NCI-H2196 treated with DMSO at 0.1 percent for 48 hours (cell line): ENCODE measurements around the gene SCGB1D2.
"Not testable (repeated sequence)": the region's sequence is repeated elsewhere in the genome, so short reads cannot be mapped to it uniquely, and the experiment has no call there.

ENCODE experiments used
- DNase-seq: peaks from one replicate; lab custom pipeline; 2025; ENCODE audit not compliant: unreplicated experiment; lab: John Stamatoyannopoulos, UW

SCGB1D2 gene, protein sequence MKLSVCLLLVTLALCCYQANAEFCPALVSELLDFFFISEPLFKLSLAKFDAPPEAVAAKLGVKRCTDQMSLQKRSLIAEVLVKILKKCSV

DNA sequence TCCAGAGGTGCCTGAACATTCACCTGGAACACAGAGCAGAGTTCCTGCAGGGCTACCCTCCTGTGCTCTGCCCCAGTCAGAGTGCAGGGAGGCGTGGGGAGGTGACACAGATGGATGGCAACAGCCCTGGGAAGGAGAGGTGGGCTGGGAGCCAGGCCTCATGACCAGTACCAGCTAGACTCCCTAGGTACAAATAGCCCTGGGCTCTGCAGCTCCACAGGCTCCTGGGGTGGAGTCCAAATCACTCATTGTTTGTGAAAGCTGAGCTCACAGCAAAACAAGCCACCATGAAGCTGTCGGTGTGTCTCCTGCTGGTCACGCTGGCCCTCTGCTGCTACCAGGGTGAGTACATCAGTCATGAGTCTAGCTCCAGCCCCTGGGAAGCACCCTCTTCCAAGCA is at the start of gene SCGB1D2:
Gene SCGB1D2, plus strand, starts transcription at position 219 of the 400 bp plus-strand sequence. Its CDS starts 69 bp downstream, at position 288.
- DNase-seq: peak; percentile 86

DNA sequence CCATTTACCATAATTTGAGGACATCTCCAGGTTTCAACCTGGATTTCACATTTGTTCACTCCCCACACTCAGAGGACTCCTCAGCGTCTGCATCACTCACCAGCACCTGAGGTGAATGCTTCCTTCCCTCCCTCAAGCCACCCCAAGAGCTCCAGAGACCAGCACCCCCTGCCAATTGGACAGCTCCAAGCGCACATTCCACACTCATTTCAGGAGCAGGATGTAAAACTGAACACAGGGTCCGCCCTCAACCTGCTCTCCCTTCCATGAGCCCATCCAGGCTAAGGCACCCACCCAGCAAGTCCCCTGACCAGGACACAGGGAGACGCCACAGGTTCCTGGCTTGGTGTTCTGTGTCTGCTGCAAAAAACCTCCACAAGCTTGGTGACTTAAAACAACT is 48.1 kb upstream of the SCGB1D2 start:
- DNase-seq: no peak

DNA sequence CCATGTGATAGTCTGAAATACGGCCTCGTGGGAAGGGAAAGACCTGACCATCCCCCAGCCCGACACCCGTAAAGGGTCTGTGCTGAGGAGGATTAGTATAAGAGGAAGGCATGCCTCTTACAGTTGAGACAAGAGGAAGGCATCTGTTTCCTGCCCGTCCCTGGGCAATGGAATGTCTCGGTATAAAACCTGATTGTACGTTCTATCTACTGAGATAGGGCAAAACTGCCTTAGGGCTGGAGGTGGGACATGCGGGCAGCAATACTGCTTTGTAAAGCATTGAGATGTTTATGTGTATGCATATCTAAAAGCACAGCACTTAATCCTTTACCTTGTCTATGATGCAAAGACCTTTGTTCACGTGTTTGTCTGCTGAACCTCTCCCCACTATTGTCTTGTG is 47.0 kb upstream of the SCGB1D2 start:
- DNase-seq: not testable (repeated sequence)

DNA sequence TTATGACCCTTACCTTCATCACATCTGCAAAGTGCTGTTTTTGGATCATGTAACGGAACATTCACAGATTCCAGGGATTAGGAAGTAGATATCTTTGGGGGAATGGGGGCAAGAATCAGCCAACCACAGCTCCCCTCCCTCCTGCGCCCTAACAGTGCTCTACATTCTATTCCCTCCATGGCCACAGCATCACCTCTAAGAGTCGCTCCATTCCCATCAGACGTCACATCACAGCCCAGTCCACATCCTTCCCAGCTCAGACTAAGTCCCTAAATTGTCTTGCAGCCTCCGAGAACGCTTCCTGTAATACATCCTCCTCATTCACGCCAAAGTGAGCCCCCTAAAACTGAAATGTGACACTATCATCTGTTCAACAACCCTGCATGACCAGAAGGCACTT is 46.1 kb upstream of the SCGB1D2 start:
- no peak for DNase-seq

DNA sequence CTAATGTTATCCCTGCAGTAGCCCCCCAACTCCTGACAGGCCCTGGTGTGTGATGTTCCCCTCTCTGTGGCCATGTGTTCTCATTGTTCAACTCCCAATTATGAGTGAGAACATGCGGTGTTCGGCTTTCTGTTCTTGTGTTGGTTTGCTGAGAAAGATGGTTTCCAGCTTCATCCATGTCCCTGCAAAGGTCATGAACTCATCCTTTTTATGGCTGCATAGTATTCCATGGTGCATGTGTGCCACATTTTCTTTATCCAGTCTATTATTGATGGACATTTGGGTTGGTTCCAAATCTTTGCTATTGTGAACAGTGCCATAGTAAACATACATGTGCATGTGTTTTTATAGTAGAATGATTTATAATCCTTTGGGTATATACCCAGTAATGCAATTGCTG is 44.6 kb upstream of the SCGB1D2 start:
- DNase-seq: not testable (repeated sequence)

DNA sequence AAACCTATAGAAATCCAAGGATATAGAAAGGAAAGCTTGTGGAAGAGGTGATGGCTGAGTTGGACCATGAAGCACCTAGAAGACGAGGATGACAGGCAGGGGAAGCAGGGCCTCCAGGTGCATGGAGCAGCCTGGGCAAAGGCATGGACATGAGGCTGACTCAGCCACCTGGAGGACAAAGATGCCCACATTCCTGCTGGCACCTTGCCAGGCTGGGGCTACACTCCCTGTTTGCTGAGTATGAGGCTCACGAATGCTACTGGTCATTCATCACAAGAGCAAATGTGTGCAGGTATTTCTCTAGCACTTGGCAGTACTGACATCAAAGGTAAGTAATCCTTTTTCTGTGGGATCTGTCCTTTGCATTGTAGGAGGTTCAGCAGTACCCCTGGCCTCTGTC is 40.7 kb upstream of the SCGB1D2 start:
- no peak for DNase-seq

DNA sequence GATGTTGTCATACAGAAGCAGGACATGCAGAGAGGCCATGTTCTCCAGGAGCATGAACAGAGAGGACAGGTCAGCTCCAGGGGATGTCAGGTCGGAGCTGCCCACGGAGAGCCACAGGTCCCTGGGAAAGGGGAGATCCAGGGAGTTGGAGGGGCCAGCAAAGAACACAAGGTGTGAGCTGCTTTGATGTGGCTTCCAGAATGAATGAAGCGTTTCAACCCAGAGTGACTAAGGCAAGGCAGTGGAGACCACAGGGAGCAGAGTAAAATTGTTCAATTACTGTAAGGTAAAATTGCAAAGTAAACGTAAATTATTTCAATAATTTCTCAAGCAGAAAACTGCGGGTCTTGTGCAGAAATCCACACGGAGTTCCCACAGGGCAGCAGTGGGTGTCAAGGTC is 39.1 kb upstream of the SCGB1D2 start:
- DNase-seq: no peak

DNA sequence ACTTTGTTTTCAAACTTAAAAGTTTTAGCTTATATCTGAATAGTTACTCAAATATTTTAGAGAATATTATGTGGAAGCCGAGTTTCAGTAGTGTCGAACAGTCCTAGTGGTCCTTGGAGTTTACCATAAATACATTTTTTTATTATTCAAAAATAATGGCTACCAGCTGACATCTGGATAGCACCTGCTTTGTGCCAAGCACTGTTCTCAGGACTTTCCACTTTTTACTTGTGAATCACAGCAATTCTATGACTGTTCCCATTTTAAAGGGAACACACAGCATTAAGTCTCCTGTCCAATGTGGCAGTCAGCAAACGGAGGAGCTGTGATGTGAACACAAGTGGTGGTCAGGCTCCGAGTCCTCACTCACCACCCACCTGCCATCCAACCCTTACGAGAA is 37.6 kb upstream of the SCGB1D2 start:
- no peak for DNase-seq

DNA sequence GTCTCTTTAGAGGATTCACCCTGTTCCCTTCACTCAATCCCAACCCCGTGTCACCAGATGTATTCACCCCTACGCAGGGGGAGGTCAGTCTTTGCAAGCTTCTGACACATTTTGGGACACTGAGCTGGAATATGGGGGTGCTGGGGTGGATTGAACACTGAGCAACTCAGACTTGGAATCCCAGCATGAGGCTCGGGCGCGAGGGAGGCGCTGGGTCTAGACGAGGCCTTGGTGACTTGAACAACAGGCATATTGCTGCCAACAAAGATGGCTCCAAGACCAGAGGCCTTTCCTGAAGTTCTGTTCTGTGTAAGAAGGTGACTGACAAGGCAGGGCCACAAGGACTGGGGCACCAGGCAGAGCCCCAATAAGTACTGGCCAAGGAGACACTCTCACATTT is 36.6 kb upstream of the SCGB1D2 start:
- DNase-seq: no peak

DNA sequence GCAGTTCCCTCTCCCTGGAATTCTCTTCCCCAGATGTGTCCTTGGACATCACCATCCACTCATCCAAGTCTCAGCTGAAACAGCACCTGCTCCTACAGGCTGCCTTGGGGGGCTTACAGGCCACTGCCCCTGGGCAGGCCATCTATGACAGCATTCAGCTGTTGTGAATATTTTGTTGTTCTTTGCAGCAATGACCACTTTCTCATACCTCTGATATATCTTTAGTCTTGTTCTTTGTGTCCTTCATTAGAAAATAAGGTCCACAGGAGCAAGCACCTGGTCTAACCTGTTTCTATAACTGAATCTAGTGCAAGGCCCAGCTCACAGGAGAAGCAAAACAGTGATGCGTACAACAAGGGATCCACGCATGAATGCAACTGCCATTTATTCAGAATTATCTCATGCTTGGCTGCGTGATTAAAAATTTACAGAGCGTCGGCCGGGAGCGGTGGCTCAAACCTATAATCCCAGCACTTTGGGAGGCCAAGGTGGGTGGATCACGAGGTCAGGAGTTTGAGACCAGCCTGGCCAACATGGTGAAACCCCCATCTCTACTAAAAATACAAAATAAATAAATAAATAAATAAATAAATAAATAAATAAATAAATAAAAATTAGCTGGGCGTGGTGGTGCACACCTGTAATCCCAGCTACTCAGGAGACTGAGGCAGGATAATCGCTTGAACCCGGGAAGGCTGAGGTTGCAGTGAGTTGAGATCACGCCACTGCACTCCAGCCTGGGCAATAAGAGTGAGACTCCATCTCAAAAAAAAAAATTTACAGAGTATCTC is 35.6 kb upstream of the SCGB1D2 start:
- not testable (repeated sequence) for DNase-seq

DNA sequence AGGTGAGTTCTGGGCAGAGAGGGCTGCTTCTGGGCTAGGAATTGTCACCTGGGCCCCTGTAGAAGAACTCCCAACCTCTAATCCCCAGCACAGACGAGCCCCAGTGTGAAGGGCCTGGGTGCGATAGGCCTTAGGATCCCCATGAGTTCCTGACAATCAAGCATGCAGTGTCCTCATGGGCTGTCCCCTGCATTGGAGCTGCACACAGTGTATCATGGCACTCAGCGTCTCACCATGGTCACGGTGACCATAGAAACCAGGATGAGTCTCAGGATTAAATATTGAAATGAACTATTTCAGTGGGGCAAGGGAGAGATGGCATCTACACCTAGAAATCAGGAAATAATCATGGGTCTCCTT is 33.3 kb upstream of the SCGB1D2 start:
- no peak for DNase-seq

DNA sequence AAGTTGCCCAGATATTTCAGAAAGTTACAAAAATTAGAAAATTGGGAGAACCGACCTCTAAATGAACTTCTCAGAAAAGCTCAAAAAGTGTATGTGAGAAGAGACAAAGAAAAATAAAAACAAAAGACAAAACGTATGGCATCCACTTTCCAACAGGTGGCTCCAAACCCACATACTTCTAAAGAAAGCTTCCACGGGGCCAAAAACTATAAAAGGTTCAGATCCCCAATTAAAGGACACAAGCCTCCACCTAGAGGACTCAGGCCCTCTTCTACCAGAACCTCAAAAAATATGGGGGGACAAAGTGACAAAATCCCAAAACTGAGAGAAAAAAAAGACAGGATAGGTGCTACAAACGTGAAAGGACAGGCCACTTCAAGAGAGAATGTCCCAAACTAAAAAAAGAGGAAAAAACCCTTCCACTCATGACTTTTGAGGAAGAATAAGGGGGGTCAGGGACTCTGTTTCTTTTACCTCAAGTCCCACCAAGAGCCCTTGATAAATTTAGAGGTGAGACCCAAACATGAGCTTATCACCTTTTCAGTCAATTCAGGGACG is 24.8 kb upstream of the SCGB1D2 start:
- no peak for DNase-seq

DNA sequence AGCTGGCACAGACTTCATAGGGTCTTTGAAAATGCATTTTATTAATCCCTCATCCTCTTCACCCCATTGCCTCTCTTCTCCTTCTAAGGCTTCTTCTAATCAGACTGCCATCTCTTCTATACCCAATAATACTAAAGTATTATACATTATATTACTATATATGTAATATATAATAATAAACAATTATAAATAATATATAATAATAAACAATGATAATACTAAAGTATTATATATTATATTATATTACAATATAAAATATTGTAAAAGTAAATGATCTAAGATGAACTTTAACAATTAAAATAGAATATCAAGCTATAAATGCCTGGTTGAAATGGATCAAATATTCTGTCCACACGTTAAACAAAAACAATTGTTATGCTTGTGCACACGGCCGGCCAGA is 20.5 kb upstream of the SCGB1D2 start:
- DNase-seq: no peak

DNA sequence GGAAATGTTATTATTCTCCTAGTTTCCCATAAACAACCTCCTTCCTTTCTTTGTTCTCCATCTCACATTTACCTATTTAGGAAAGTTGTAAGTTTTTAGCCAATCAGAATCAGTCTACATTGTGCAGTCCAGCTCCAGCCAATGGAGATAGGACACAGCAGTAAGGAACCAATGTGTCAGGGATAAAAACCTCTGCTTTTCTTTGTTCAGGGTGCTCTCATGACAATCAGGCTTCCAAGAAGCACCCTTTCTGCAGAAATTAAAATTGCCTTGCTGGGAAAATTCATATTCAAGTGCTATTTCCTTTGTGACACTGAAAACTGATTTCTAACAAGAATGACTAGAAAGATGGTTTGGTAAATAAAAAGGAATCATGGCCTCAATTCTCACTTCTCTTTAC is 18.9 kb upstream of the SCGB1D2 start:
- no peak for DNase-seq

DNA sequence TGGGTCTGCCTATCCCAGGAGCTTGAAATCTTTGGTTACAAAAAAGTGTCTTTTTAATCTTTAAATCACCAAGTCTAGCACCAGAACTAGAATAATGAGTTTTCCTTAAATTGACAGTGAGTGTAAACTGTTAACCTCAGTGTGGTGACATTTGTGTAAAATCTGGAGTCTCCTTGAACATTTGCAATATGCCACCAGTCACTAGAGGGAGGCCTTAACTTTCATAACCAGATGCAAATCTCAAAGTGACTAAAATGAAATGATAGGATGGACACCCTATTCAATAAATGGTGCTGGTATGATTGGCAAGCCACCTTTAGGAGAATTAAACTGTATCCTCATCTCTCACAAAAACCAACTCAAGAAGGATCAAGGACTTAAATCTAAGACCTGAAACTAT is 8.3 kb upstream of the SCGB1D2 start:
- DNase-seq: no peak

DNA sequence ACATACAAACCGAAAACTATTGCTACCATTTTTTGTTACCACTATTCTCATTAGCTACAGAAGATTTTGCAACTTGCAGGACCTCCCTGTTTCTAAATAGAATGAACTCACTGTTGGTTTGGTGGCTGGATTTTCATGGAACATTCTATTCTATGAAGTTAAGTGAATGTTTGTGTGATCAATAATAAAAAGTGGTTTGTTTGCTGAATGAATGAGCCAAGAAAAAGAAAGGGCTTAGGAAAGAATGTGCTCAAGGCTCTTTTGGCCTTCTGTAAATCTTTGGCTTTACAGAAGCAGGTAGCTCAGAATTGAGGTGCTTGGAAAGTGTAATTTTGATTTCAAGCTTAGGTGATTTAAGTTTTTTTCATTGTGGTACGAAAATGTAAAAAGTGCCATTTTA is 5.9 kb upstream of the SCGB1D2 start:
- no peak for DNase-seq

DNA sequence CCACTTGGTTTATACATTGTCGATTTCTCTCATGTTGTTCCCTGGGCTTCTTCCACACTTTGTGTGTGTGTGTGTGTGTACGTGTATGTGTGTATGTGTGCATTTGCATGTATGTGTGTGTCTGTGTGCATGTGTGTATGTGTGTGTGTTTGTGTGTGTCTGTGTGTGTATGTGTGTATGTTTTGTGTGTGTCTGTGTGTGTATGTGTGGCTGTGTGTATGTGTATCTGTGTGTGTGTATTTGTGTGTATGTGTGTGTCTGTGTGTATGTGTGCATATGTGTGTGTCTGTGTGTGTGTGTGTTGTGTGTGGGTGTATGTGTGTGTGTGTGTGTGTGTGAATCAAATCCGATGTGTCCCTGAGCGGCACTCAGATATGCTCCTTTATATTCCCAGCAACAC is 4.5 kb upstream of the SCGB1D2 start:
- no peak for DNase-seq

DNA sequence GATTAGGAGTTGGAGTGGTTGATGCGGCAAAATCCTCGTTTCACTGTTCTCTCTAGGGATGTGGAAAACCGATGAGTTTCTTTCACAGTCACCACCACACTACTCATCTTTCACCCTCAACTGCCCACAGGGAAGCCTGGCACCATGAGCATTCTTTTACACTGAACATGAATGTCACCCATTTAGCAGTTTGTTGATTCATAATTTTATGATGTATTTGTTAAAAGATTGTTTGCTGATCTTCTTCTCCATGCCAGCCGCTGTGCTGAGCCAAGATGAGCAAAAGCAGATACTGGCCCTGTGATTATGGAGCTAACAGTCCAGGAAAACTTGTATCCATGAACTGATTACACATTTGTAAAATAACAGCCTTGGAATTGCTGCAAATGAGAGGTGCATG is 3.9 kb upstream of the SCGB1D2 start:
- DNase-seq: no peak

DNA sequence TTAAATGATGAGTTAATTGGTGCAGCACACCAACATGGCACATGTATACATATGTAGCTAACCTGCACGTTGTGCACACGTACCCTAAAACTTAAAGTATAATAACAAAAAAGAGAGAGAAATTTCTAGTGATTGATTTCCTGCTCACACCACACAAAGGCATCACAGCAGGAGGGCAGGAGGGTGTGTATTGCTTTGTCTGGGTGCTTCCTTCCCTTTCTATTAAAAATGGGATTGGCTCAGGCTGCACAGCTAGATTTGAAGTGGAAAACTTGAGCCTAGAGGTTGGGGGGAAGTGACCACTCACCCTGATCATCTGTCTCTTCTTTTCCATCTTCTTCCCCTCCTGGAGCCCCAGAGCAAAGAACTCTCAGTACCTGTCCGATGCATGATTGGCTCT is 944 bp upstream of the SCGB1D2 start:
- no peak for DNase-seq

DNA sequence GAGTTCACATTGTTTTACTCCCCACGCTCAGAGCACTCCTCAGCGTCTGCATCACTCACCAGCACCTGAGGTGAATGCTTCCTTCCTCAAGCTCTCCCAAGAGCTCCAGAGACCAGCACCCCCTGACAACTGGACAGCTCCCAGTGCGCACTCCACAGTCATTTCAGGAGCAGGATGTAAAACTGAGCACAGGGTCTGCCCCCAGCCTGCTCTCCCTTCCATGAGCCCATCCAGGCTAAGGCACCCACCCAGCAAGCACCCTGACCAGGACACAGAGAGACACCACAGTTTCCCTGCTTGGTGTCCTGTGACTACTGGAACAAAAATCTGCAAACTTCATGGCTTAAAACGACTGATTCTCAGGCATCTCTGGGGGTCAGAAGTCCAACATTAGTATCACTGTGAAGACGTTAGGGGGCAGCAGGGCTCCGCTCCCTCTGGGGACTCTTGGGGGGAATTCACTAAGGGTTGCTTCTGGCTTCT is 3.3 kb downstream of the SCGB1D2 start:
- no peak for DNase-seq

DNA sequence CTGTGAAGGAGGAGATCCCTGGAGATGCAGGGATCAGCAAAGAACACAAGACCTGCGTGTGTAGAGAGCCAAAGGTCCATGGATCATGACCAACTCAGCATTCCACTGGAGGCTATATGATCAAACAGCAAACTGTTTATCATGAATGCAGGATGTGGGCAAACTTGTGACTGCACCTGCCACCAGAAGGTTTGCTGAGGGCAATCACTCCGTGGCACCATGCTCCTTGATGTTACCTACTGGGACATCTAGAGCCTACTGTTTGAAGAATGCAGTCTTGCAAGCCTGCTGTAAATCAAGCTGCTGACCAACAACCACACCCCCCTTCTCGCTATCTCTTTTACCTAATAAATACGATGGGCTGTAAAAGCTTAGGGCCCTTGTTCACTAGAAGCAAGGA is 9.7 kb downstream of the SCGB1D2 start:
- DNase-seq: no peak

DNA sequence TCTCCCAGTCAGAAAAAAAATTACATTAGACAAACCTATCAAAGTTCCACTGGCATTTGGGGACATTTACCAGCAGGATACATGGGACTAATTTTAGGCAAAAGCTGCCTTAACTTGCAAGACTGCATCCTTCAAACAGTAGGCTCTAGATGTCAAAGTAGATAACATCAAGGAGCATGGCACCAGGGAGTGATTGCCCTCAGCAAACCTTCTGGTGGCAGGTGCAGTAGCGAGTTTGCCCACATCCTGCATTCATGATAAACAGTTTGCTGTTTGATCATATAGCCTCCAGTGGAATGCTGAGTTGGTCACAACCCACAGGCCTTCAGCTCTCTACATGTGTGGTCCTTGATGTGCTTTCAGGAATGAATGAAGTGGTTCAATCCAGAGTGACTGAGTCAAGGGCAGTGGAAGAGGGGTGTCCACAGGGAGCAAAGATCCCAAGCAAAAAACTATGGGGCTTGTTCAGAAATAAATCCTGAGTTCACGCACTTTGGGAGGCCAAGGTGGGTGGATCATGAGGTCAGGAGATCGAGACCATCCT is 12.0 kb downstream of the SCGB1D2 start:
- no peak for DNase-seq
